HL-60 (cell line): ENCODE results near the gene PTDSS2.
"Not testable (repeated sequence)": the region's sequence is repeated elsewhere in the genome, so short reads cannot be mapped to it uniquely, and the experiment has no call there.

Experiments used
- DNase-seq, 2 experiments: peaks; one replicate each; pipeline ENCODE4 v3.0.0-alpha.2; 2010 to 2020; ENCODE audit warnings: low read depth in 1 of 2, low spot score in 1 of 2
- H3K27ac ChIP-seq: fragments of 250-450 bp; sonication (Bioruptor Pico); replicated peaks from 2 replicates; pipeline ENCODE4 v1.5.1; 2020; ENCODE audit warnings: mild to moderate bottlenecking, moderate library complexity
- H3K27me3 ChIP-seq: fragments of 250-450 bp; sonication (Bioruptor Pico); 2 replicates; pipeline ENCODE4 v1.5.1; 2021; ENCODE audit warnings: mild to moderate bottlenecking, moderate library complexity; ENCODE audit not compliant: insufficient read depth, poor library complexity, severe bottlenecking
- H3K4me3 ChIP-seq: replicated peaks from 2 replicates; pipeline ENCODE4 v1.5.1; 2011; ENCODE audit warnings: mild to moderate bottlenecking, control low read depth, low read length; ENCODE audit not compliant: insufficient read depth
- CTCF ChIP-seq: IDR thresholded peaks from one replicate; pipeline ENCODE4 v1.5.1; 2011; ENCODE audit warnings: low read length, control low read depth, inconsistent platforms; ENCODE audit not compliant: insufficient read depth
- GABPA ChIP-seq: IDR thresholded peaks from 2 replicates; pipeline ENCODE4 v1.6.1; 2012; ENCODE audit warnings: low read depth
- POLR2AphosphoS5 ChIP-seq: IDR thresholded peaks from 2 replicates; pipeline ENCODE4 v1.6.1; 2012; ENCODE audit warnings: low read depth
- REST ChIP-seq: IDR thresholded peaks from 2 replicates; pipeline ENCODE4 v1.6.1; 2012; ENCODE audit warnings: low read depth; ENCODE audit not compliant: insufficient replicate concordance
- SPI1 ChIP-seq: IDR thresholded peaks from 2 replicates; pipeline ENCODE4 v1.6.1; 2012; ENCODE audit warnings: low read depth, mild to moderate bottlenecking, borderline replicate concordance

The PTDSS2 gene

GRCh38 chr11:422249-422656 is 27.8 kb upstream of the PTDSS2 start:
- H3K4me3 ChIP-seq: no peak overlapping the region
- TF ChIP-seq SPI1 (no peak), CTCF (no peak), POLR2AphosphoS5 (no peak), GABPA (no peak), REST (no peak)
- no peak overlapping the region for H3K27ac ChIP-seq
- H3K27me3 ChIP-seq: no peaks in the 10 kb centered on the region
- no peak for DNase-seq

GRCh38 chr11:424232-424631 is 25.8 kb upstream of the PTDSS2 start:
- TF ChIP-seq REST (no peak), SPI1 (no peak), GABPA (no peak), CTCF (no peak), POLR2AphosphoS5 (no peak)
- no peak overlapping the region for H3K27ac ChIP-seq
- H3K27me3 ChIP-seq: no peaks in the 10 kb centered on the region
- no peak for DNase-seq
- no peak overlapping the region for H3K4me3 ChIP-seq

- not testable (repeated sequence) for H3K27me3 ChIP-seq, H3K4me3 ChIP-seq, DNase-seq, H3K27ac ChIP-seq
Measured at GRCh38 chr11:424766-425165, 25.3 kb upstream of the PTDSS2 start.

- TF ChIP-seq REST: no peak
- TF ChIP-seq SPI1: no peak
- no peak for TF ChIP-seq CTCF
- no peak for TF ChIP-seq GABPA
- TF ChIP-seq POLR2AphosphoS5: no peak
- DNase-seq: no peak
- no peak overlapping the region for H3K27ac ChIP-seq
- H3K27me3 ChIP-seq: no peaks in the 10 kb centered on the region
- H3K4me3 ChIP-seq: no peak overlapping the region
Measured at GRCh38 chr11:425301-425700, 24.8 kb upstream of the PTDSS2 start.
